IMR-90 (cell line): Measurements from ENCODE around the gene GUCY1B1. TPM values are rescaled to one million over a fixed set of nuclear protein-coding genes. Genes with fewer than 3 reads are reported as not detected.

ENCODE experiments used
- ATAC-seq: fragments of 200-7000 bp; cut with Tn5 transposase; 2 replicates; pipeline ENCODE4 v1.9.1; 2020; ENCODE audit warnings: low read depth, mild to moderate bottlenecking, moderate library complexity
- BruUV-seq: library from RNA; stranded (reverse); fragments of 400-500 nt; replicated peaks from 2 replicates; lab custom pipeline; 2021; lab: Mats Ljungman, UMichigan
- CTCF ChIA-PET: fragments of 300-600 bp; formaldehyde crosslinking; extraction: SDS; loops from one replicate; lab custom pipeline; 2021; ENCODE audit warnings: antibody characterized with exemption; lab: Yijun Ruan, JAX
- POLR2A ChIA-PET: fragments of 300-600 bp; sonication (Branson Sonifier 250); formaldehyde crosslinking; loops from one replicate; lab custom pipeline; 2022; ENCODE audit warnings: antibody characterized with exemption; ENCODE audit not compliant: unreplicated experiment; lab: Charles Lee
- DNase-seq: peaks from one replicate; pipeline ENCODE4 v3.0.0; 2013
- H2AFZ ChIP-seq: replicated peaks from 2 replicates; pipeline ENCODE3; 2013; ENCODE audit warnings: low read length, mild to moderate bottlenecking; ENCODE audit not compliant: poor library complexity
- H2AK5ac ChIP-seq: 2 replicates; pipeline ENCODE4 v1.6.1; 2013; ENCODE audit warnings: low read depth, low read length, inconsistent platforms
- H2AK9ac ChIP-seq: replicated peaks from 2 replicates; pipeline ENCODE3; 2013; ENCODE audit warnings: mild to moderate bottlenecking, low read depth, low read length, moderate library complexity; ENCODE audit not compliant: poor library complexity
- H2BK120ac ChIP-seq: 2 replicates; pipeline ENCODE4 v1.6.1; 2013; ENCODE audit warnings: low read depth, low read length, inconsistent platforms
- H2BK15ac ChIP-seq: 3 replicates; pipeline ENCODE4 v1.6.1; 2013; ENCODE audit warnings: low read depth, low read length, inconsistent platforms
- H2BK20ac ChIP-seq: 2 replicates; pipeline ENCODE4 v1.6.1; 2013; ENCODE audit warnings: low read depth, mild to moderate bottlenecking, inconsistent platforms, low read length, moderate library complexity
- H2BK5ac ChIP-seq: 2 replicates; pipeline ENCODE4 v1.6.1; 2013; ENCODE audit warnings: mild to moderate bottlenecking, low read depth, low read length, inconsistent platforms; ENCODE audit not compliant: poor library complexity, severe bottlenecking
- H3K14ac ChIP-seq: replicated peaks from 2 replicates; pipeline ENCODE4 v1.6.1; 2013; ENCODE audit warnings: low read depth, low read length, inconsistent platforms
- H3K18ac ChIP-seq: 2 replicates; pipeline ENCODE4 v1.6.1; 2013; ENCODE audit warnings: low read depth, low read length, control low read depth
- H3K23ac ChIP-seq: 2 replicates; pipeline ENCODE4 v1.6.1; 2013; ENCODE audit warnings: low read depth, low read length, inconsistent platforms
- H3K27ac ChIP-seq: 2 replicates; pipeline ENCODE4 v1.5.1; 2013; ENCODE audit warnings: mild to moderate bottlenecking, control low read depth, low read length; ENCODE audit not compliant: insufficient read depth
- H3K27me3 ChIP-seq: 2 replicates; pipeline ENCODE4 v1.6.1; 2013; ENCODE audit warnings: low read length; ENCODE audit not compliant: control insufficient read depth, insufficient read depth
- H3K36me3 ChIP-seq: 2 replicates; pipeline ENCODE4 v1.6.1; 2013; ENCODE audit warnings: low read length, mixed read lengths; ENCODE audit not compliant: control insufficient read depth, insufficient read depth
- H3K4ac ChIP-seq: 2 replicates; pipeline ENCODE4 v1.6.1; 2013; ENCODE audit warnings: low read depth, low read length, inconsistent platforms
- H3K4me1 ChIP-seq: 2 replicates; pipeline ENCODE4 v1.6.1; 2013; ENCODE audit warnings: low read length, mixed read lengths; ENCODE audit not compliant: control insufficient read depth, insufficient read depth
- H3K4me2 ChIP-seq: 2 replicates; pipeline ENCODE4 v1.6.1; 2013; ENCODE audit warnings: low read depth, mild to moderate bottlenecking, control low read depth, low read length, moderate library complexity
- H3K4me3 ChIP-seq: 2 replicates; pipeline ENCODE4 v1.5.1; 2013; ENCODE audit warnings: low read depth, mild to moderate bottlenecking, control low read depth, low read length, moderate library complexity; ENCODE audit not compliant: insufficient read depth
- H3K56ac ChIP-seq: 2 replicates; pipeline ENCODE4 v1.6.1; 2013; ENCODE audit warnings: low read length, inconsistent platforms; ENCODE audit not compliant: insufficient read depth; ENCODE audit errors: extremely low read depth
- H3K79me1 ChIP-seq, 2 experiments: 2 replicates each; pipeline ENCODE4 v1.6.1; 2013; ENCODE audit warnings: low read length in 2 of 2, inconsistent platforms in 1 of 2, low read depth in 1 of 2
- H3K9ac ChIP-seq: 2 replicates; pipeline ENCODE4 v1.6.1; 2013; ENCODE audit warnings: low read depth, low read length, control low read depth
- H3K9me1 ChIP-seq: 2 replicates; pipeline ENCODE4 v1.6.1; 2013; ENCODE audit warnings: low read length, inconsistent platforms; ENCODE audit not compliant: insufficient read depth
- H3K9me3 ChIP-seq: 2 replicates; pipeline ENCODE4 v1.6.1; 2013; ENCODE audit warnings: low read length; ENCODE audit not compliant: control insufficient read depth, insufficient read depth
- H4K20me1 ChIP-seq: 2 replicates; pipeline ENCODE4 v1.6.1; 2013; ENCODE audit warnings: low read length, inconsistent platforms; ENCODE audit not compliant: insufficient read depth
- H4K5ac ChIP-seq: 2 replicates; pipeline ENCODE4 v1.6.1; 2013; ENCODE audit warnings: mild to moderate bottlenecking, low read depth, low read length, control low read depth
- H4K8ac ChIP-seq, 2 experiments: 2 replicates each; pipeline ENCODE4 v1.6.1; 2013; ENCODE audit warnings: low read depth in 2 of 2, low read length in 2 of 2, control low read depth in 1 of 2, inconsistent platforms in 1 of 2
- H4K91ac ChIP-seq: 2 replicates; pipeline ENCODE4 v1.6.1; 2013; ENCODE audit warnings: low read depth, low read length, inconsistent platforms; ENCODE audit not compliant: insufficient read depth
- BHLHE40 ChIP-seq: fragments of 150-350 bp; IDR thresholded peaks from 2 replicates; pipeline ENCODE4 v1.6.1; 2016; ENCODE audit warnings: mild to moderate bottlenecking, low read depth, low read length
- CHD1 ChIP-seq: IDR thresholded peaks from 2 replicates; pipeline ENCODE4 v1.6.1; 2012; ENCODE audit warnings: low read depth, low read length, improper control_type of control experiment
- MAFK ChIP-seq: IDR thresholded peaks from 2 replicates; pipeline ENCODE4 v1.6.1; 2012; ENCODE audit warnings: low read depth, low read length, improper control_type of control experiment
- MAZ ChIP-seq: IDR thresholded peaks from 2 replicates; pipeline ENCODE4 v1.6.1; 2012; ENCODE audit warnings: low read depth, mild to moderate bottlenecking, low read length, improper control_type of control experiment, moderate library complexity, borderline replicate concordance
- MXI1 ChIP-seq: IDR thresholded peaks from 2 replicates; pipeline ENCODE4 v1.6.1; 2012; ENCODE audit warnings: low read depth, mild to moderate bottlenecking, low read length, moderate library complexity, borderline replicate concordance
- POLR2A ChIP-seq: IDR thresholded peaks from 2 replicates; pipeline ENCODE4 v1.6.1; 2012; ENCODE audit warnings: mild to moderate bottlenecking, low read depth, low read length
- RAD21 ChIP-seq: IDR thresholded peaks from 2 replicates; pipeline ENCODE4 v1.6.1; 2012; ENCODE audit warnings: low read length, improper control_type of control experiment
- RCOR1 ChIP-seq: IDR thresholded peaks from 2 replicates; pipeline ENCODE4 v1.6.1; 2012; ENCODE audit warnings: mild to moderate bottlenecking, low read length, improper control_type of control experiment; ENCODE audit not compliant: insufficient replicate concordance
- RFX5 ChIP-seq: IDR thresholded peaks from 2 replicates; pipeline ENCODE4 v1.8.0; 2012; ENCODE audit warnings: low read depth, mild to moderate bottlenecking, low read length, moderate library complexity
- SMC3 ChIP-seq: fragments of 150-350 bp; IDR thresholded peaks from 2 replicates; pipeline ENCODE4 v1.6.1; 2016; ENCODE audit warnings: low read depth, mild to moderate bottlenecking, antibody characterized with exemption, low read length, moderate library complexity
- WGBS, 2 experiments: methylation state at CpG; one replicate each; pipeline versions ENCODE4 v1.1.5 to v1.1.7; 2013; ENCODE audit warnings: missing lambda C conversion rate in 2 of 2; ENCODE audit not compliant: insufficient read length in 1 of 2; ENCODE audit errors: extremely low coverage in 2 of 2; 5-methylcytosine and 5-hydroxymethylcytosine counted together
- dilution Hi-C: fragments of 300-500 bp; cut with HindIII; formaldehyde crosslinking; loops from one replicate; pipeline ENCODE4 v1.14.3; 2018; ENCODE audit warnings: low sequenced_read_pairs; ENCODE audit not compliant: unreplicated experiment
- in situ Hi-C: fragments of 300-500 bp; cut with MboI; formaldehyde crosslinking; loops from 3 replicates; pipeline ENCODE4 v1.14.3; 2019; ENCODE audit warnings: low sequenced_read_pairs, inconsistent platforms, mixed read lengths
- intact Hi-C: fragments of 100-400 bp; cut with micrococcal nuclease; formaldehyde crosslinking; loops from 2 replicates; pipeline ENCODE4 v1.10.0; 2022
- polyA plus RNA-seq, 3 experiments: library from polyadenylated mRNA; depleted of rRNA; stranded (reverse); fragments of >200 nt; gene quantifications; 2 replicates each; pipeline ENCODE4 v1.2.3, GENCODE V29; 2012; ENCODE audit warnings: low replicate concordance in 1 of 3
- total RNA-seq: library from RNA; depleted of rRNA; stranded (reverse); fragments of >200 nt; gene quantifications from 2 replicates; pipeline ENCODE4 v1.2.3, GENCODE V29; 2012
- TF ChIP-seq, protein P1 (sequence below): fragments of 150-350 bp; IDR thresholded peaks from 2 replicates; pipeline ENCODE4 v1.6.1; 2016; ENCODE audit warnings: low read depth, mild to moderate bottlenecking, low read length, moderate library complexity, borderline replicate concordance
- TF ChIP-seq, protein P2 (sequence below): conservative IDR thresholded peaks from 2 replicates; pipeline ENCODE4 v1.5.1; 2012; ENCODE audit warnings: mild to moderate bottlenecking, low read depth, low read length, improper control_type of control experiment
- TF ChIP-seq, protein P3 (sequence below): fragments of 150-350 bp; IDR thresholded peaks from 2 replicates; pipeline ENCODE4 v1.6.1; 2017; ENCODE audit warnings: mild to moderate bottlenecking, antibody characterized with exemption, low read length, low read depth

Gene GUCY1B1
- total and polyA plus RNA-seq, 2 of the 4 experiments (the other 2 are of a cell fraction) = 2.9 to 3.8 TPM

DNA sequence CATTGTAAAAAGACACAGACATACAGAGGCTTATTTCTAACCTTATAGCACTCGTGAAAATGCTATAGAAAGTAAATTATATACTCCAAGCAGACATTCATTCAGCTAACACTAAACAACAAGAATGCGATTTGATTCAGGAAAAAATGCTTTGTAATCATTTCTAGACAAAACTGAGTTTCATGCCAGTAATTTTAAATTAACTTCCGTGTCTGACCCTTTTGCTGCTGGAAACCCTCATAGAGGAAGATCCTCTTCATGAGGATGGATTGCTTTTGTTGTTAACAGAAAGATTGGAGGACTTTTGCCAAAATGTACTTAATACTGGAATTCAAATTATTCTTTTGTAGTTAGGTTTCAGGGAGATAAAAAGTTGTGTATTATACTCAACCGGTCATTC is 48.9 kb upstream of the GUCY1B1 start:
- H3K4me1 ChIP-seq = peaks cover 4% of the 10 kb centered on the region; the same call in 1 of the 2 replicates
- H3K27ac ChIP-seq = no peak overlapping the region
- no peaks in the 10 kb centered on the region for H3K79me1 ChIP-seq
- H3K36me3 ChIP-seq = no peaks in the 10 kb centered on the region
- dilution Hi-C loops (no loop called here), in situ Hi-C loops (no loop called here), intact Hi-C loops (no loop called here)
- H4K8ac ChIP-seq = no peak overlapping the region
- DNase-seq (no peak), ATAC-seq (no peak)
- H3K4me3 ChIP-seq = no peak overlapping the region
- no peak overlapping the region for H2AK9ac ChIP-seq
- no peak overlapping the region for H2AK5ac ChIP-seq
- no TSS peak for BruUV-seq
- no peak overlapping the region for H3K14ac ChIP-seq
- H4K20me1 ChIP-seq = no peaks in the 10 kb centered on the region
- H3K23ac ChIP-seq = no peak overlapping the region
- no peaks in the 10 kb centered on the region for H3K9me1 ChIP-seq
- TF ChIP-seq, protein P1, sequence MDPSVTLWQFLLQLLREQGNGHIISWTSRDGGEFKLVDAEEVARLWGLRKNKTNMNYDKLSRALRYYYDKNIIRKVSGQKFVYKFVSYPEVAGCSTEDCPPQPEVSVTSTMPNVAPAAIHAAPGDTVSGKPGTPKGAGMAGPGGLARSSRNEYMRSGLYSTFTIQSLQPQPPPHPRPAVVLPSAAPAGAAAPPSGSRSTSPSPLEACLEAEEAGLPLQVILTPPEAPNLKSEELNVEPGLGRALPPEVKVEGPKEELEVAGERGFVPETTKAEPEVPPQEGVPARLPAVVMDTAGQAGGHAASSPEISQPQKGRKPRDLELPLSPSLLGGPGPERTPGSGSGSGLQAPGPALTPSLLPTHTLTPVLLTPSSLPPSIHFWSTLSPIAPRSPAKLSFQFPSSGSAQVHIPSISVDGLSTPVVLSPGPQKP = no peak
- no peak for TF ChIP-seq MXI1
- TF ChIP-seq BHLHE40 = no peak
- no peak for TF ChIP-seq POLR2A
- no peak for TF ChIP-seq SMC3
- no peak for TF ChIP-seq RFX5
- TF ChIP-seq, protein P2, sequence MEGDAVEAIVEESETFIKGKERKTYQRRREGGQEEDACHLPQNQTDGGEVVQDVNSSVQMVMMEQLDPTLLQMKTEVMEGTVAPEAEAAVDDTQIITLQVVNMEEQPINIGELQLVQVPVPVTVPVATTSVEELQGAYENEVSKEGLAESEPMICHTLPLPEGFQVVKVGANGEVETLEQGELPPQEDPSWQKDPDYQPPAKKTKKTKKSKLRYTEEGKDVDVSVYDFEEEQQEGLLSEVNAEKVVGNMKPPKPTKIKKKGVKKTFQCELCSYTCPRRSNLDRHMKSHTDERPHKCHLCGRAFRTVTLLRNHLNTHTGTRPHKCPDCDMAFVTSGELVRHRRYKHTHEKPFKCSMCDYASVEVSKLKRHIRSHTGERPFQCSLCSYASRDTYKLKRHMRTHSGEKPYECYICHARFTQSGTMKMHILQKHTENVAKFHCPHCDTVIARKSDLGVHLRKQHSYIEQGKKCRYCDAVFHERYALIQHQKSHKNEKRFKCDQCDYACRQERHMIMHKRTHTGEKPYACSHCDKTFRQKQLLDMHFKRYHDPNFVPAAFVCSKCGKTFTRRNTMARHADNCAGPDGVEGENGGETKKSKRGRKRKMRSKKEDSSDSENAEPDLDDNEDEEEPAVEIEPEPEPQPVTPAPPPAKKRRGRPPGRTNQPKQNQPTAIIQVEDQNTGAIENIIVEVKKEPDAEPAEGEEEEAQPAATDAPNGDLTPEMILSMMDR = no peak
- TF ChIP-seq RAD21 = no peak
- no peak for TF ChIP-seq CHD1
- no peak; the same call in 1 of the 2 replicates for TF ChIP-seq MAFK
- TF ChIP-seq, protein P3, sequence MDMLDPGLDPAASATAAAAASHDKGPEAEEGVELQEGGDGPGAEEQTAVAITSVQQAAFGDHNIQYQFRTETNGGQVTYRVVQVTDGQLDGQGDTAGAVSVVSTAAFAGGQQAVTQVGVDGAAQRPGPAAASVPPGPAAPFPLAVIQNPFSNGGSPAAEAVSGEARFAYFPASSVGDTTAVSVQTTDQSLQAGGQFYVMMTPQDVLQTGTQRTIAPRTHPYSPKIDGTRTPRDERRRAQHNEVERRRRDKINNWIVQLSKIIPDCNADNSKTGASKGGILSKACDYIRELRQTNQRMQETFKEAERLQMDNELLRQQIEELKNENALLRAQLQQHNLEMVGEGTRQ = no peak
- no peak for TF ChIP-seq MAZ
- TF ChIP-seq RCOR1 = no peak
- no peak overlapping the region for H3K56ac ChIP-seq
- no peak overlapping the region for H2AFZ ChIP-seq
- H2BK5ac ChIP-seq = no peak overlapping the region
- no CpG with 5 or more reads among the region's 4 CpGs for WGBS, 2 experiments
- H3K18ac ChIP-seq = no peak overlapping the region
- H2BK15ac ChIP-seq = no peak overlapping the region
- H2BK20ac ChIP-seq = no peak overlapping the region
- no peak overlapping the region for H2BK120ac ChIP-seq
- no peak overlapping the region for H3K9ac ChIP-seq
- H4K5ac ChIP-seq = no peak overlapping the region
- H3K4me2 ChIP-seq = no peak overlapping the region
- H3K27me3 ChIP-seq = no peaks in the 10 kb centered on the region; the same call in 1 of the 2 replicates
- ChIA-PET CTCF (no interaction called here), POLR2A (no interaction called here)
- no peaks in the 10 kb centered on the region for H3K9me3 ChIP-seq
- H4K91ac ChIP-seq = no peak overlapping the region
- no peak overlapping the region for H3K4ac ChIP-seq
